ENCODE results near the gene GRXCR2.
"Not testable (repeated sequence)": the region's sequence is repeated elsewhere in the genome, so short reads cannot be mapped to it uniquely, and the experiment has no call there.

GRXCR2 gene, protein sequence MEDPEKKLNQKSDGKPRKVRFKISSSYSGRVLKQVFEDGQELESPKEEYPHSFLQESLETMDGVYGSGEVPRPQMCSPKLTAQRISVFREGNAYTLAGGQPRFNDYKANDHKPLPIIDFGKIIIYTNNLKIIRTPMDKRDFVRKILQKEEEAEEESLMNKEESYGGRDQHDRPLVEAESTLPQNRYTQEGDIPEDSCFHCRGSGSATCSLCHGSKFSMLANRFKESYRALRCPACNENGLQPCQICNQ

DNA sequence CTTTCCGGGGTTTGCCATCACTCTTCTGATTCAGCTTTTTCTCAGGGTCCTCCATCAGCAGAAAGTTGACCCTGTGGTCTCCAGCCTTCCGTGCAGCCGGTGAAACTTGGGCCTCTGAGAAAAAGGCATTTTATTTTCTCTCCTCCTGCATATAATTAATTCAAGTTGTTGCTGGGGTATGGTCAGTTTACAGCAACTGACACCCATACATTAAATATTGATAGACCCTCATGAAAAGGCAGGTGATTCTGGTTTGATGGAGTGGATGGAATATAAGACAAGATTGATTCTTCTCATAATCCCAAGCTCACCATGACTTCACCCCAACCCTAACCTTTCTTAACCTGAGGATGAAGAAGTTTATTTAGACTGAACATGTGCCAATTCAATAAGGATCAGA lies at the start of gene GRXCR2:
GRXCR2 (minus strand) TSS at position 101 of the 400 bp plus-strand sequence; CDS start at position 55, 46 bp downstream.
- DNase-seq = no peak

DNA sequence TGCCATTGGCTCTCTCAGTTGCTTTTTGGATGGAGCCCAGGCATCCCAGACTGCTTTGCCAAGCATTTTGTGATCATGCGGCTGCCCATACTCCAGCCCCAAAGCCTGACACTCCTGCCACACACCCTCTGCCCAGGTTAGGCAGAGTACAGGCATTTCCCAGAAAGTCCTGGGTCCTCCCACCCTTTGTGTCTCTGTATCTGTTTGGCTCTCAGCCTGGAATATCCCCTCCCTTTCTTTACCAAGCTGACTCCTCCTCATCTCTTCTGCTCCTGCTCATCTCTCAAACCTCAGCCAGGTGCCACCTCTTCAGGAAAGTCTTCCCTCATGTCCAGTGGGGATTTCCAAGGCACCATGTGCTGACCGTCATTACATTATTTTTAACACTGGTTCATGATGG lies 49.2 kb upstream of the GRXCR2 start:
- DNase-seq = no peak

DNA sequence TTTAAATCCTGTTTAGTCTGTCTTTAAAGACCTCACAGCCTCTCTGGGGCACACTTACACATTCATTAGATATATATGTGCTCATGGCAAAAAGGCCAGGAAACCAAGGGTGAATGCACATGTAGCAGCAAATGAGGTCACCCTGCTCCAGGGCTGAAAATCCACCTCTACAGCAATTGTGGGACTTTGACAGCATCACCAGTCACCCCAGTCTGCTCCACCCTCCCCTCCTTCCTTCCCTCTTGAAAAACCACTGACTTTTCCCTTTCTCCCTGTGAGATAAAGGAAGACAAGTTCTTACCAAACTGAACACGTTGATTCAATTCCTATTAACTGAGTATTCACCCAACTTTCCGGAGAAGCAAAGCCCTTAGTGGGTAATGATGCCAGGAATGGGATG lies 48.4 kb upstream of the GRXCR2 start:
- no peak for DNase-seq

DNA sequence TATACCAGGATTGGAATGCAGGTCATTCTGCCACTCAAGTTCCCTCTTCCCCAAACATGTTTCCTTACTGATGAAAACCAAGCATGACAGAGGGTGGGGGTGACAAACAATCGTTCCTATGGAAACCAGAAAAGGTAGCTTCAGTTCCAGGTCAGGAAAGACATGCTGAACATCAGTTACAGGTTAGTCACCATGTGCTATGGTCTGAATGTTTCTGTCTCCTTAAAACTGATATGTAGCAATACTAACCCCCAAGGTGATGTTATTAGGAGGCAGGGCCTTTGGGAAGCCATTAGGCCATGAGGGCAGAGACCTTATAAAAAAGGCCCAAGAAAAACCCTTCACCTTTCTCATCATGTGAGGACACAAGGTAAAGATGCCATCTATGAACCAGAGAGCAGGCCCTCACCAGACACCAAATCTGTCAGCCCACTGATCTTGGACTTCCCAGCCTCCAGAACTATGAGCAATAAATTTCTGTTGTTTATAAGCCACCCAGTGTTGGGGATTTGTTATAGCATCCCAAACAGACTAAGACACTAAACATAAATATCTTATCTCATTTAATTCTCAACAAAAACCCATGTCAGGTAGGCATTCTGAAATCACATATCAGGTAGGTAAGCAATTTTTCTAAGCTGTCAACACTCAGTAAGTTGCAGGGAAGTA lies 47.9 kb upstream of the GRXCR2 start:
- DNase-seq = no peak

DNA sequence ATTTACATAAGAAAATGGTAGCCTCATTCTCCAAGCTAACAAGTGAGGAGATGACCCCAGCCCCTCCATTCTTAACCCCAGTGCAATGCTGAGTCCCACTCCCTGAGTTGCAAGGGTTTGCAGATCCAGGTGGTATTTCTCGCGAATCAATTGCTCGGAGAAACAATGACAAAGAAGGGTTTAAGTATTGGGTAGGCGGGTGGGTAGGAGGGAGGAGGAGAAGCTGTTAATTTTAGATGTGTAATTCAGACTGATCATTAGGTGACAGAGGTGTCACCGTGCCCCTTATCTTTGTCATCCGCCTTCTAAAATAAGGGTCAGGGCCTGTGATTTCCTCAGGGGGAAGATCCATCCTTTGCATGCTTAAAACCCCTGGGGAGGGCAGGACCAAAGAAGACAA lies 46.6 kb upstream of the GRXCR2 start:
- no peak for DNase-seq

DNA sequence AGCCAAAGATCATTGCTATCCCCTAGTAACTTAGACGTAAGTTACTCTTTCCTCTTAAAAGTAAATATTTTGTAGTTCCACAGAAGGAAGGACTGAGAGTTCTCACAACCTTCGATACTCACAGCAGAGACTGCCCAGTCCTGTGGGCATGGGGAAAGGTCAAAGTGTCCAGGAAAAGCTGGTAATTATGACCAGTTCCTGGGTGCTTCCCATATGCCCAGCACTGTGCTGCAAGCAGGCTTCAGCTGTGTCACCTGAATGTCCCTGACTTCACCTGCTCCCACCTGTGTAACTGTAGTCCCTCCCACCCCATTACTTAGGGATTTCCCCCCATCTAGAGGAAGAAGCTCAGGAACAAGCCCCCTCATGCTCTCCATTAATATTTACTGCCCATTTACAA lies 45.6 kb upstream of the GRXCR2 start:
- no peak for DNase-seq

DNA sequence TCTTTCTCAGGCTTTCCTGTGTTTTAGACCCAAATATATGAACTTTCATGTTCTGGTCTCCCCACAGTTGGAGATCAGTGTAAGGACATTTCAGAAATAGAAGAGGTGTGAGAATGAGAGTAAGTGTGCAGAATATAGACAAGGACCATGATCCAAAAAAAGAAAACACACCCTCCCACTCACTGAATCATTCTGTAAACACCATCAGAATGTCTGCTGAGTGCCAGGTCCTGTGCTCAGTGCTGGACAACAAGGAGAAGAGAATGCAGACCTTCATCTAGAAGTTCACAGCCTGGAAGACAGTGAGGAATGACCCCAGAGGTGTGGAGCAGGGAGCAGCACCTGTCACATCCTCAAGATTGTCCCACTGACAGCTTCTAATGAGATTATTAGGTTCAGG lies 44.5 kb upstream of the GRXCR2 start:
- no peak for DNase-seq

DNA sequence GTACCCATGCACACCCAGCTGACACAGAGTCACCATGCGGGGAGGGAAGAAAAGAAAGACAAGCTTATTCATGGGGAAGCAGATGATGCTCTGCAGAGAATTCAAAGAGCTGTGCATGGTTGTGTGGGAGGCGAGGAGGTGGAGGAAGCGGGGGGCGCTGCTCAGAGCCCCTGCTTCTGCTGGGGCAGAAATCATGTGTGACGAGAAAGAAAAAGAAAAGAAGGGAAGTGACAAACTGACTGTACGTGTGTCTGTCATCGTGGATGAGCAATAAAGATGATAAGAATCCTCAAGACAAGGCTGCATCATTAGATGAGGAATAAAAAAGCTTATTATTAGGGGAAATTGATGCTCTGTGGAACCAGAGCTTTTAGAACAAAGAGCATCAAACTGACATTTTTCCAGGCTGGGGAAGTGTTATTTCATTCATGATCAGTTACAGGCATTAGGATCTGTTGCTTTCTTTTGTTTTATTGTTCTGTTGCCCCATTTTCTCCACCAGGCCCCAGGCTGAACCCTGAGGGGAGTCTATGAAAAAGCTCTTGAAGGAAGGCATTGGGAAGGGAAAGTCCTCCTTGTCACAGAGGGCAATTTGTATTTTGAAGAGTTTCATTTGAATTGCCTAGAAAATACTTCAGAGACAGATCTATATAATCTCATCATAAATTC lies 43.3 kb upstream of the GRXCR2 start:
- no peak for DNase-seq

DNA sequence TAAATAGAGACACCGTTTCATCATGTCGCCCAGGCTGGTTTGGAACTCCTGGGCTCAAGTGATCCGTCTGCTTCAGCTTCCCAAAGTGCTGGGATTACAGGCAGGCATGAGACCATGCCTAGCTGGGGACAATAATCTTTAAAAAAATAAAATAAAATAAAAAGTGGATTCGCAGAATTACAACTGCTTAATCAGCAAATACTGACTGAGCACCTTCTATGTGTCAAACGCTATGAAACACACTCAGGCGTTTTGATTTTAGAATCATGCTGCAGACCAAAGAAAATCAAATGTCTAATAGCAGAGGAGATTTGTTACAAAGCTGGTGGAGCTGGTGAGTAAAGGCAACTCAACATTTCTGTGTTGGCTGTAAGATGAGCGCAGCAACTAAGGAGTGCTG lies 40.9 kb upstream of the GRXCR2 start:
- no peak for DNase-seq

DNA sequence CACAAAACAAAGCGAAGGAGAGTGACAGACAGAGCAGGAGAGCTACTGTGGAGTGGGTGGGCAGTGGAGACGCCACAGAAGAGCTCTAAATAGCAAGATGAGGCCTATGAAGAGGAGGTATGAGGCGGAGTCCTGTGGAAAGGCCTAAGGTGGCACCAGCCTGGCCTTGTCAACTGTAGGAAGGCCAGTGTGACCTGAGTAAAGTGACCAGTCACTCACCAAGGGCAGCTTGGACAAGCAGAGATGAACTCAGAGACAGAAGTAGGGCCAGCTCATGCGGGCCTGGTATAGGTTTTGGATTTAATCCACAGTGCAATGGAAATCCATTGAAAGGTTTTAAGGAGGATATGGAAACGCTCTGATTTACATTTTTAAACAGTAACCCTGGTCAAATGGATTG lies 39.8 kb upstream of the GRXCR2 start:
- no peak for DNase-seq

DNA sequence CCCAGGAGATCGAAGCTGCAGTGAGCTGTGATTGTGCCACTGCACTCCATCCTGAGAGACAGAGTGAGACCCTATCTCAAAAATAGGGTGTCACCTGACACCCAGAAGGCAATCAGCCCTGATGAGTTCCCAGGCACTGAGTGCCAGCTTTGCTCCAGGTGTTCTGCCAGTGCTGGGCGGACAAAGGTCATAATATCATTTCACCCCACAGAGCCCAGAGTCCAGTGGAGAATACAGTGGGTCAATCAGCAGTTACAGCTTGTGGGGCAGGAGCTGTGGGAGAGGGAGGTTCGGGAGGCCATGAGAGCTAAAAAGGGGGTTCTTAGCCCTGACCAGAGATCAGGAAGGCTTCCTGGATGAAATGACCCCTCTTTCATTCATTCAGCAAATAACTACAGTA lies 39.2 kb upstream of the GRXCR2 start:
- no peak for DNase-seq

DNA sequence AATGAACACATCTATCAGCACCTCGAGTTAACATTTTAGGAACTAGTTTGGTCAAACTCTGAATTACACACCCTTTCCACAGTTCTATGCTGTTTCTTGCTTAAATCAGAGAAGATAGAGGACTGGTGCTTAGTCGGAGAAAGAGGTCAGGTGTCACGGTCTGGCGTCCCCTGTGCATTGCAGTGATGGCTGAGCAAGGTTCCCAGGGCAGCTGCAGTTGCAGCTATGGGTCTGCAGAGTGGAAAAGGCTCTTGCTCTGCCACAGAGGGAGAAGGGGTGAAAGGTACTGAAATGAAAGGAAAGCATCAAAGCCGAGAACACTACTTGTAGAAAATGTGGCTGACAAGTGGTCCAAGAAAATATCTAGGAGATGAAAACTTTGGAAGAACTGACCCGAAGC lies 38.4 kb upstream of the GRXCR2 start:
- DNase-seq = no peak

DNA sequence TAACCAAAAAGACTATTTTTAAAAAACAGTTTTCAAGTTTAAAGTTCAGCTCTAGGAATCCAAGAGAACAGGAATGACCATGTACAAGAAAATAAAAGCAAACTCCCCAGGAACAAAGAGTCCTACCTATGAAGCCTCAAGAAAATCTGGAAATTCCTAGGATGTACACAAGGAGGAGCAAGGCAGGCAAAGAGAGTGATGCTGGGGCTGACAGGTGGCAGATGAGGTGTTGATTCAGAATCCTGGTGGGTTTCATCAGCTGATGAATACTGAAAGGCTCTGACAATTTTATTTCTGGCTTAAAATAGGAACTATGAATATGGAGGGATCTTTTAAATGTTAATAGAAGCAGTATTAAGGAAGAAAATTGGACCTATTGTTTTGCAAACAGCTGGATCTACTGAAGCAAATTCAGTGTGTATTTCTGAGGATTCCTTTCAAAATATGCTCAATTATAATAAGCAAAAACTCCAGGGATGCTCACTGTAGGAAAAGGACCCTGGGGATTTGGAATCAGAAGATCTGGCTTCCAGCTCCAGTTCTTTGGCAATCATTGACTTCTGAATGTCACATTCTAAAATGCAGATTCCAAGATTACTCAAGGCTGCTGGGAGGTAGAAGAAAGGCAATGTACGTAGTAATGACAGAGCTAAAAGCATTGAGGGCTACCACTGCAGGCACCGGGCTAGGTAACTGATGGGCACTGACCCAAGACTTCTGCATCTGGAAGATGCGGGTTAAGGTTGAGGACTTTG lies 35.6 kb upstream of the GRXCR2 start:
- DNase-seq = no peak

DNA sequence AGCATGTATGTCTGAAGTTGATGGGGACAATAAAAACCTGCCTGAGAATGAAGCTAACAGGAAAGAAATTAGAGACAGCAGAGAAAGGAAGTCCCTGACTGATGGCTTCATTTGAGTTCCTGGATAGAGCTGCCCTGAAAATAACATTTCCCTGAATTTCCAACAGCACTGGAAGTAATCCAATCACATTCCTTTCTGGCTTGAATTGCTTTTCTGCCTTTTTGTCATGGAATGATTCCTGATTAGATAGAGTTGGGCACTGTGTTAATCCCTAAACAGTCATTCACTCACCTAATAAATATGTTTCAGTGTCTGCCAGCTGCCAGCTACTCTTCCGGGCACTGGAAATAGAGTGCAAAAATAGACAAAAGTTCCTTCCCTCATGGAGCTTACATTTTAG lies 33.6 kb upstream of the GRXCR2 start:
- no peak for DNase-seq

DNA sequence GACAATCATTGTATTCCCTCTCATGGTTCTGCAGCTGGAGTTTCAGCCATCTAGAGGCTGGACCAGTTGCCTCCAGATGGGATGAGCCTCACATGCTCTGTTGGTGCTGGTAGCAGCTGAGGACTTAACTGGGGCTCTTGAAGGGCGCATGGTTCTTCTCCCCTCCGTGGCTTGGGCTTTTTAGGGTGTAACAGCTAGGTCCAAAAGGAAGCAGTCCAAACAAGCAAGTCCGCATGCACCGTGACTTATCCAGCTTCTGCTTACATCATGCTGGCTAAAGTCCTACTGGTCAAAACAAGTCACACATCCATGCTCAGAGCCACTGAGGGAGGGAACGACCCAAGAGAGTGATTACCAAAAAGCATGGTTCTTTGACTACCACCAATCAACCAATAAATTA lies 31.9 kb upstream of the GRXCR2 start:
- no peak for DNase-seq

DNA sequence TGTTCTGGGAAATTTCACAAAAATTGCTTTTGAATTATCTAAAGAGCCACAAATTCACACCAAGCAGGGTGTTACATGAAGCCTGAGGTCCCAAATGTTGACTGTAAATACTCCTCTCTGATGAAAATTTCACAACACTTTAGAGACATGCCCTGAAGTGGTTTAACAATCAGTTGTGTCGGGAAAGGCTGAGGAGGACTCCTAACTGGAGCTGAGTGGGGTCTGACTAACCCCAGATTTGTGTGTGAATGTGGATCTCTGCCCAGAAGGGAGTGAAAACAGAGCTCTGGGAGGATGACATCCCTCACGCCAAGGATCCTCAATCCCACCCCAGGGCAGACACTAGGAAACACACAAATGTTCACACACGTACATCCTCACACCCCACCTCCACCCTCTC lies 31.1 kb upstream of the GRXCR2 start:
- DNase-seq = no peak

DNA sequence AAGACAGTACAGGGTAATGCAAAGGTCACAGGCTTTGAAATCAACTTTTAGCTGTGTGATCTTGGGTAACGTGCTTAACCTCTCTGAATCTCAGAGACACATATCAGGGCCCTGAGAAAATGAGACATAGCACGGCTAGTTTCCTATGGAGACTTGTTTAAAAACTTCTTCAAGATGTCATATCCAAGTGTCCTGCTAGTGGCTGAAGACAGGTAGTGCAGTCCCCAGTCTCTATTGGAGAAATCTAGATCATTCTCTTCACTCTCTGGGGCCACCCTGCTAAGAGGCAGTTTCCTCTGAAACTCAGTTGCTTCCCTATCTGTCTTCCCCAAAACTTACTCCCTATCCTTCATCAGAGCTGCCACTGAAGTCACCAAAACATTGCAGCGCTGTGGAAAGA lies 30.3 kb upstream of the GRXCR2 start:
- DNase-seq = no peak

DNA sequence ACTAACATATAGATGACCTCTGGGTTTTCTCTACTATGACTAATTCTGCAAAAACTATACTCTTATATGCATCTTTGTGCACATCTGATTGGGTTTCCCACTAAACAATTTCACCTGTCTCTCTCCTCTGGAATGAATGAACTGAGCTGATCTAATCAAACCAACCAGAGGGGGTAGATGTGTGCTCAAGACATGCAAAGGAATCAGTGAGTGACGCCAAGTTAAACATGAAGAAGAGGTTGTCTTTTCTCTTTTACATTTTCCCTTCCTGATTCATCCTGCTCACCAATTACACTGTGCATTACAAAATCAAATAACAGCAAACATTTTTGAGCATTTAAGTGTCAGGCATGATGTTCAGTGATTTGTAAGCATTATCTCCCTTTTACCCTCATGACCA lies 29.6 kb upstream of the GRXCR2 start:
- DNase-seq = no peak

DNA sequence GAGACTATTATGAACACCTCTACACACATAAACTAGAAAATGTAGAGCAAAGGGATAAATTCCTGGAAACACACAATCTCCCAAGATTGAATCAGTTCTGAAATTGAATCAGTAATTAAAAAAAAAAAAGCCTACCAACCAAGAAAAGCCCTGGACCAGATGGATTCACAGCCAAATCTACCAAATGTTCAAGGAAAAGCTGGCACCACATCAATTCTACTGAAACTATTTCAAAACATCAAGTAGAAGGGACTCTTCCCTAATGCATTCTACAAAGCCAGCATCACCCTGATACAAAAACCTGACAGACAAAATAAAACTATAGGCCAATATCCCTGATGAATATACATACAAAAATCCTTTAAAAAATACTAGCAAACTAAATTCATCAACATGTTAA lies 25.4 kb upstream of the GRXCR2 start:
- no peak for DNase-seq

DNA sequence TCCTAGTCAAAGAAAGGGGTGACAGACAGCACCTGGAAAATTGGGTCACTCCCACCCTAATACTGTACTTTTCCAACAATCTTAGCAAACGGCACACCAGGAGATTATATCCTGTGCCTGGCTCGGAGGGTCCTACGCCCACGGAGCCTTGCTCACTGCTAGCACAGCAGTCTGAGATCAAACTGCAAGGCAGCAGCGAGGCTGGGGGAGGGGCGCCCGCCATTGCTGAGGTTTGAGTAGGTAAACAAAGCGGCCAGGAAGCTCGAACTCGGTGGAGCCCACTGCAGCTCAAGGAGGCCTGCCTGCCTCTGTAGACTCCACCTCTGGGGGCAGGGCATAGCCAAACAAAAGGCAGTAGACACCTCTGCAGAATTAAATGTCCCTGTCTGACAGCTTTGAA lies 18.6 kb upstream of the GRXCR2 start:
- not testable (repeated sequence) for DNase-seq

DNA sequence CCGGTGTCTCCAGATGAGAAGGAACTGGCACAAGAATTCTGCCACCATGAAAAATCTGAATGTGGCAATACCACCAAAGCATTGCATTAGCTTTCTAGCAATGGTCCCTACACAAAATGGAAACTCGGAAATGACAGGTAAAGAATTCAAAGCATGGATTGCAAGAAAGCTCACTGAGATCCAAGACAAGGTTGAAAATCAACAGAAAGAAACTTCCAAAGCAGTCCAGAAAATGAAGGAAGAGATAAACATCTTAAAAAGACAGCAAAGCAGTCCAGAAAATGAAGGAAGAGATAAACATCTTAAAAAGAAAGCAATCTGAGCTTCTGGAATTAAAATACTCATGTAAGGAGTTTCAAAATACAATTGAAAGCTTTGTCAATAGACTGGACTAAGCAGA lies 16.8 kb upstream of the GRXCR2 start:
- no peak for DNase-seq

DNA sequence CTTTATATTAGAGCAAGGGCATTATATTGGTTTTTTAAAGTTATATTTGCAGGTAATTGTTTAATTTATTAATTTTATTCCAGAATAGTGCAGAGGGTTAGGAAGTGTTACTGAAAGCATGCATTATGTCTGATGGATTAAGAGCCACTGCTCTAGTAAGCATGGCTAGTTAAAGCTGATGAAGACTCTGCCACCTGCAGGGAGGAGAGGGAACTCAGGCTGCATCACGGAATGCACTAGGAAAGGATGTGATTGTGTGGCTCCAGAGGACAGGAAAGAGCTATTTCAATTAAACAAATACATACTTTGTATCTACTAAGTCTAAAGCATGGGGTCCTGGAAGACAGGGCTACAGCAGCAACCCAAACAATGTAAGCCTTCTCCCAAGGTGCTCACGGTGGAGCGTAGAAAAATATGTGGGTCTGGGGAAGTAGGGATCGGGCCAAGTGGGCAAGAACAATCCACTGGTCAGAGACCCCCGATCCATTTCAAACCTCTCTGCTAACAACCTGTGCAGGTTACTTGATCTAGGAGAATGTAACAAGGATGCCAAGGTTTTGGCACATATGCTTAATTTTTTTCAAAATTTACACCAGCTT lies 15.3 kb upstream of the GRXCR2 start:
- DNase-seq = no peak

DNA sequence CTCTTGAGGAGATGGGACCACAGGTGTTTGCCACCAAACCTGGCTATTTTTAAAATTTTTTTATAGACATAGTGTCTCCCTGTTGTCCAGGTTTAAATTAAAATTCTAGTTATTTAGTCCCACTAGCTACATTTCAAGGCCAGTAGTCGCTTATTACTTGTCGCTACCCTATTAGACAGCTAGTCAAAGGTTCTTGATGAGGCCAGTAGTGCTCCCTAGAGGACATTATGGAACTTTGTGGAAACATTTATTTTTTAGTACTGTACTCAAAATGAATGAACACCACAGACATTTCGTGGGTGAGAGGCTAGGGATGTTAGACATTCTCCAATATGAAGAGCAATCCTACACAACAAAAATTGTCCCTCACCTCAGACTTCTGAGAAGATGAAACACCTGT lies 14.4 kb upstream of the GRXCR2 start:
- DNase-seq = no peak
